MM.1S (cell line): ENCODE results near the gene LASP1NB.

ENCODE experiments used
- EZH2 ChIP-seq: fragments of 300-600 bp; sonication (generic); optimal IDR thresholded peaks from 2 replicates; pipeline ENCODE3; 2017; ENCODE audit warnings: low read depth, mild to moderate bottlenecking, antibody characterized with exemption, low read length, mixed read lengths
- TF ChIP-seq, protein P1 (sequence below): fragments of 300-600 bp; sonication (generic); IDR thresholded peaks from 2 replicates; pipeline ENCODE4 v1.5.1; 2016; ENCODE audit warnings: antibody characterized with exemption, low read length, mixed read lengths

DNA sequence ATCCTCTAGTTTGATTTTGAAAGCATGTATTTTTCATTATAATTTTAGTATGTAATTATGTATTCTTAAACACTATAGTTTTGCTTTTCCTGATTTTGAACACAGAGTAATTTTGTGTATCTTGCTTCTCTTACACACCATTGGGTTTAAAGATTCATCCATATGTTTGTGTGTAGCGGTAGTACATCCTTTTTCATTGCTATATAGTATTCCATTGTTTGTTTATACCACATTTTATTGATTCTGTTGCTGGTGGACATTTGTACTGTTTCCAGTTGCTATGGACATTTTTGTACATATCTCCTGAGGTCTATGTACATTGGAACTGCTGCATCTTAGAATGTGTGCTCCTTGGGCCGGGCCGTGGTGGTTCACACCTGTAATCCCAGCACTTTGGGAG, 20.5 kb upstream of the LASP1NB start:
- no peak for TF ChIP-seq EZH2
- TF ChIP-seq, protein P1, sequence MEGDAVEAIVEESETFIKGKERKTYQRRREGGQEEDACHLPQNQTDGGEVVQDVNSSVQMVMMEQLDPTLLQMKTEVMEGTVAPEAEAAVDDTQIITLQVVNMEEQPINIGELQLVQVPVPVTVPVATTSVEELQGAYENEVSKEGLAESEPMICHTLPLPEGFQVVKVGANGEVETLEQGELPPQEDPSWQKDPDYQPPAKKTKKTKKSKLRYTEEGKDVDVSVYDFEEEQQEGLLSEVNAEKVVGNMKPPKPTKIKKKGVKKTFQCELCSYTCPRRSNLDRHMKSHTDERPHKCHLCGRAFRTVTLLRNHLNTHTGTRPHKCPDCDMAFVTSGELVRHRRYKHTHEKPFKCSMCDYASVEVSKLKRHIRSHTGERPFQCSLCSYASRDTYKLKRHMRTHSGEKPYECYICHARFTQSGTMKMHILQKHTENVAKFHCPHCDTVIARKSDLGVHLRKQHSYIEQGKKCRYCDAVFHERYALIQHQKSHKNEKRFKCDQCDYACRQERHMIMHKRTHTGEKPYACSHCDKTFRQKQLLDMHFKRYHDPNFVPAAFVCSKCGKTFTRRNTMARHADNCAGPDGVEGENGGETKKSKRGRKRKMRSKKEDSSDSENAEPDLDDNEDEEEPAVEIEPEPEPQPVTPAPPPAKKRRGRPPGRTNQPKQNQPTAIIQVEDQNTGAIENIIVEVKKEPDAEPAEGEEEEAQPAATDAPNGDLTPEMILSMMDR = no peak
